GM12878 (cell line): ENCODE measurements around the gene INCA1. TPM values are rescaled to one million over a fixed set of nuclear protein-coding genes. Genes with fewer than 3 reads are reported as not detected.

Source experiments
- EZH2 ChIP-seq: IDR thresholded peaks from 2 replicates; pipeline ENCODE4 v1.6.1; 2012; ENCODE audit warnings: low read depth, mild to moderate bottlenecking, control low read depth, inconsistent platforms, low read length, borderline replicate concordance; ENCODE audit not compliant: control insufficient read depth
- JUND ChIP-seq: IDR thresholded peaks from 2 replicates; pipeline ENCODE4 v1.6.1; 2012; ENCODE audit warnings: low read depth, mild to moderate bottlenecking, low read length, improper control_type of control experiment, moderate library complexity
- KDM1A ChIP-seq: fragments of 200-600 bp; sonication (generic); IDR thresholded peaks from 2 replicates; pipeline ENCODE4 v1.6.1; 2016; ENCODE audit warnings: borderline replicate concordance
- KLF5 ChIP-seq: fragments of 450-650 bp; IDR thresholded peaks from 2 replicates; pipeline ENCODE4 v1.6.1; 2014; ENCODE audit warnings: mild to moderate bottlenecking; ENCODE audit not compliant: partially characterized antibody
- MTA3 ChIP-seq: IDR thresholded peaks from 2 replicates; pipeline ENCODE4 v1.6.1; 2012; ENCODE audit warnings: low read length, inconsistent platforms, borderline replicate concordance
- MXI1 ChIP-seq: fragments of 150-350 bp; IDR thresholded peaks from 2 replicates; pipeline ENCODE4 v1.6.1; 2011; ENCODE audit warnings: low read depth, mild to moderate bottlenecking, inconsistent platforms, low read length, improper control_type of control experiment
- PAX5 ChIP-seq: IDR thresholded peaks from 2 replicates; pipeline ENCODE4 v1.6.1; 2011; ENCODE audit warnings: low read depth, low read length, borderline replicate concordance
- PML ChIP-seq: IDR thresholded peaks from 2 replicates; pipeline ENCODE4 v1.6.1; 2012; ENCODE audit warnings: low read length, inconsistent platforms
- POLR2AphosphoS2 ChIP-seq: IDR thresholded peaks from 2 replicates; pipeline ENCODE4 v1.6.1; 2011; ENCODE audit warnings: low read depth, mild to moderate bottlenecking, low read length, improper control_type of control experiment, moderate library complexity
- RBBP5 ChIP-seq: fragments of 200-600 bp; sonication (generic); conservative IDR thresholded peaks from 2 replicates; pipeline ENCODE4 v1.6.1; 2016
- RCOR1 ChIP-seq: conservative IDR thresholded peaks from 2 replicates; pipeline ENCODE4 v1.6.1; 2012; ENCODE audit warnings: low read depth, low read length, improper control_type of control experiment
- RELA ChIP-seq: fragments of 450-650 bp; IDR thresholded peaks from 2 replicates; pipeline ENCODE4 v1.8.0; 2014; ENCODE audit warnings: borderline replicate concordance; ENCODE audit not compliant: partially characterized antibody
- SMAD1 ChIP-seq: fragments of 450-650 bp; IDR thresholded peaks from 2 replicates; pipeline ENCODE4 v1.6.1; 2018; ENCODE audit warnings: mild to moderate bottlenecking, low read depth; ENCODE audit not compliant: partially characterized antibody
- SMAD5 ChIP-seq: IDR thresholded peaks from 2 replicates; pipeline ENCODE4 v1.6.1; 2016; ENCODE audit warnings: antibody characterized with exemption, low read depth
- SREBF1 ChIP-seq: IDR thresholded peaks from 2 replicates; pipeline ENCODE4 v1.6.1; 2012; ENCODE audit warnings: mild to moderate bottlenecking, low read length
- SRF ChIP-seq, 2 experiments: IDR thresholded peaks; 2 replicates each; pipeline ENCODE4 v1.6.1; 2011; ENCODE audit warnings: low read depth in 2 of 2, low read length in 2 of 2, mild to moderate bottlenecking in 1 of 2, moderate library complexity in 1 of 2
- YBX1 ChIP-seq: fragments of 450-650 bp; IDR thresholded peaks from 2 replicates; pipeline ENCODE4 v1.6.1; 2016; ENCODE audit warnings: antibody characterized with exemption
- ZNF207 ChIP-seq: fragments of 450-650 bp; IDR thresholded peaks from 2 replicates; pipeline ENCODE4 v1.6.1; 2014; ENCODE audit warnings: antibody characterized with exemption, mild to moderate bottlenecking, borderline replicate concordance
- ZSCAN29 ChIP-seq: fragments of 450-650 bp; IDR thresholded peaks from 2 replicates; pipeline ENCODE4 v1.6.1; 2017; ENCODE audit warnings: mild to moderate bottlenecking, moderate library complexity
- polyA plus RNA-seq, 11 experiments: library from polyadenylated mRNA; depleted of rRNA in 4 of 11; unstranded in 6 of 11; stranded (reverse) in 5 of 11; fragments of >200 nt; fragmentation: Nextera tagmentation in 4 of 11; fragmentation: Illumina TruSeq in 1 of 11; extraction: Ambion mirVana in 4 of 11; extraction: Trizol in 1 of 11; gene quantifications; 1 replicate in 1 of 11; 2 replicates in 10 of 11; pipeline versions ENCODE4 v1.2.1 to v1.2.3, GENCODE V29; 2011 to 2016; ENCODE audit warnings: inconsistent platforms in 2 of 11, missing spikeins in 2 of 11, low read depth in 1 of 11
- total RNA-seq, 4 experiments: library from RNA; depleted of rRNA in 3 of 4; stranded (reverse); fragments of >200 nt in 3 of 4; fragmentation: Illumina TruSeq in 1 of 4; extraction: Trizol in 1 of 4; gene quantifications; 2 replicates each; pipeline versions ENCODE4 v1.2.1 to v1.2.3, GENCODE V29; 2013 to 2021
- TF ChIP-seq, protein P1 (sequence below): IDR thresholded peaks from 2 replicates; pipeline ENCODE4 v1.6.1; 2011; ENCODE audit warnings: mild to moderate bottlenecking, low read depth, low read length, moderate library complexity; ENCODE audit not compliant: insufficient replicate concordance
- TF ChIP-seq, protein P2 (sequence below): fragments of 450-650 bp; formaldehyde crosslinking; IDR thresholded peaks from 2 replicates; pipeline ENCODE4 v1.4.0; 2020; ENCODE audit warnings: mild to moderate bottlenecking, moderate library complexity
- TF ChIP-seq, protein P3 (sequence below), 3 experiments: IDR thresholded peaks in 2 of 3; conservative IDR thresholded peaks in 1 of 3; 2 replicates each; pipeline ENCODE4 v1.5.1; 2011; ENCODE audit warnings: low read depth in 3 of 3, low read length in 3 of 3, mild to moderate bottlenecking in 3 of 3, control low read depth in 2 of 3, moderate library complexity in 2 of 3, inconsistent platforms in 1 of 3, mixed read lengths in 1 of 3; ENCODE audit not compliant: control insufficient read depth in 2 of 3, insufficient read depth in 1 of 3; ENCODE audit errors: extremely low read depth in 1 of 3
- TF ChIP-seq, protein P4 (sequence below): IDR thresholded peaks from 2 replicates; pipeline ENCODE4 v1.6.1; 2011; ENCODE audit warnings: borderline replicate concordance, low read depth, mild to moderate bottlenecking, moderate library complexity, low read length; ENCODE audit not compliant: insufficient read depth, poor library complexity, severe bottlenecking

INCA1 gene
- total and polyA plus RNA-seq, 10 of the 15 experiments (the other 5 are each of a cell fraction or from before 2014, with no cell fraction given): 0.19 to 1.8 (median 0.45) TPM

DNA sequence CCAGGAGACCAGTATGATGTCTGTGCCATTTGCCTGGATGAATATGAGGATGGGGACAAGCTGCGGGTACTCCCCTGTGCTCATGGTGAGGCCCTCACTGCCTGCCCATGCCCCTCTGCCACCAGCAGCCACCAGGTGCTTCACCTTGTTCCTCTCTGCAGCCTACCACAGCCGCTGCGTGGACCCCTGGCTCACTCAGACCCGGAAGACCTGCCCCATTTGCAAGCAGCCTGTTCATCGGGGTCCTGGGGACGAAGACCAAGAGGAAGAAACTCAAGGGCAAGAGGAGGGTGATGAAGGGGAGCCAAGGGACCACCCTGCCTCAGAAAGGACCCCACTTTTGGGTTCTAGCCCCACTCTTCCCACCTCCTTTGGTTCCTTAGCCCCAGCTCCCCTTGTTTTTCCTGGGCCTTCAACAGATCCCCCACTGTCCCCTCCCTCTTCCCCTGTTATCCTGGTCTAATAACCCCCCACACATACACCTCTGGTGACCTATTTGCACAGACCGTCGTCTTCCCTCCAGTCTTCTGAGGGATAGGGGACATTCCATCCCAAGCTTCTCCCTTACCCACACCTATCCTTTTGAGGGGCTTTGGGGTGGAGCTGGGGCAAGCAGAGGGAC, 52.7 kb downstream of the INCA1 start (continued):
- TF ChIP-seq MTA3: no peak
- no peak for TF ChIP-seq RBBP5
- TF ChIP-seq EZH2: no peak
- TF ChIP-seq, protein P1, sequence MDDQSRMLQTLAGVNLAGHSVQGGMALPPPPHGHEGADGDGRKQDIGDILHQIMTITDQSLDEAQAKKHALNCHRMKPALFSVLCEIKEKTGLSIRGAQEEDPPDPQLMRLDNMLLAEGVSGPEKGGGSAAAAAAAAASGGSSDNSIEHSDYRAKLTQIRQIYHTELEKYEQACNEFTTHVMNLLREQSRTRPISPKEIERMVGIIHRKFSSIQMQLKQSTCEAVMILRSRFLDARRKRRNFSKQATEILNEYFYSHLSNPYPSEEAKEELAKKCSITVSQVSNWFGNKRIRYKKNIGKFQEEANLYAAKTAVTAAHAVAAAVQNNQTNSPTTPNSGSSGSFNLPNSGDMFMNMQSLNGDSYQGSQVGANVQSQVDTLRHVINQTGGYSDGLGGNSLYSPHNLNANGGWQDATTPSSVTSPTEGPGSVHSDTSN: peak; percentile 47
- TF ChIP-seq POLR2AphosphoS2: peak; percentile 23; the same call in 1 of the 2 replicates
- peak in 1 of 2 experiments; percentile 8; a peak in 1 of 4 replicates for TF ChIP-seq SRF (IDR thresholded peaks at IDR 0.05; ENCODE audit: low read depth in 2 of 2, low read length in 2 of 2)
- peak; percentile 34; the same call in 1 of the 2 replicates for TF ChIP-seq PAX5
- no peak for TF ChIP-seq SREBF1
- 0 out of 2 replicates have a peak, but pooled peaks have one; percentile 31 for TF ChIP-seq SMAD5
- TF ChIP-seq ZSCAN29: no peak
- TF ChIP-seq RCOR1: 0 out of 2 replicates have a peak, but pooled peaks have one; percentile 34
- no peak for TF ChIP-seq PML
- TF ChIP-seq SMAD1: peak; percentile 28
- TF ChIP-seq YBX1: no peak
- TF ChIP-seq, protein P2, sequence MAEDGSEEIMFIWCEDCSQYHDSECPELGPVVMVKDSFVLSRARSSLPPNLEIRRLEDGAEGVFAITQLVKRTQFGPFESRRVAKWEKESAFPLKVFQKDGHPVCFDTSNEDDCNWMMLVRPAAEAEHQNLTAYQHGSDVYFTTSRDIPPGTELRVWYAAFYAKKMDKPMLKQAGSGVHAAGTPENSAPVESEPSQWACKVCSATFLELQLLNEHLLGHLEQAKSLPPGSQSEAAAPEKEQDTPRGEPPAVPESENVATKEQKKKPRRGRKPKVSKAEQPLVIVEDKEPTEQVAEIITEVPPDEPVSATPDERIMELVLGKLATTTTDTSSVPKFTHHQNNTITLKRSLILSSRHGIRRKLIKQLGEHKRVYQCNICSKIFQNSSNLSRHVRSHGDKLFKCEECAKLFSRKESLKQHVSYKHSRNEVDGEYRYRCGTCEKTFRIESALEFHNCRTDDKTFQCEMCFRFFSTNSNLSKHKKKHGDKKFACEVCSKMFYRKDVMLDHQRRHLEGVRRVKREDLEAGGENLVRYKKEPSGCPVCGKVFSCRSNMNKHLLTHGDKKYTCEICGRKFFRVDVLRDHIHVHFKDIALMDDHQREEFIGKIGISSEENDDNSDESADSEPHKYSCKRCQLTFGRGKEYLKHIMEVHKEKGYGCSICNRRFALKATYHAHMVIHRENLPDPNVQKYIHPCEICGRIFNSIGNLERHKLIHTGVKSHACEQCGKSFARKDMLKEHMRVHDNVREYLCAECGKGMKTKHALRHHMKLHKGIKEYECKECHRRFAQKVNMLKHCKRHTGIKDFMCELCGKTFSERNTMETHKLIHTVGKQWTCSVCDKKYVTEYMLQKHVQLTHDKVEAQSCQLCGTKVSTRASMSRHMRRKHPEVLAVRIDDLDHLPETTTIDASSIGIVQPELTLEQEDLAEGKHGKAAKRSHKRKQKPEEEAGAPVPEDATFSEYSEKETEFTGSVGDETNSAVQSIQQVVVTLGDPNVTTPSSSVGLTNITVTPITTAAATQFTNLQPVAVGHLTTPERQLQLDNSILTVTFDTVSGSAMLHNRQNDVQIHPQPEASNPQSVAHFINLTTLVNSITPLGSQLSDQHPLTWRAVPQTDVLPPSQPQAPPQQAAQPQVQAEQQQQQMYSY (CRISPR knock-in tag): peak; percentile 10; the same call in 1 of the 2 replicates
- TF ChIP-seq RELA: no peak
- TF ChIP-seq ZNF207: peak; percentile 67; the same call in 1 of the 2 replicates
- TF ChIP-seq KLF5: peak; percentile 40
- no peak for TF ChIP-seq MXI1
- TF ChIP-seq KDM1A: no peak
- TF ChIP-seq, protein P3, sequence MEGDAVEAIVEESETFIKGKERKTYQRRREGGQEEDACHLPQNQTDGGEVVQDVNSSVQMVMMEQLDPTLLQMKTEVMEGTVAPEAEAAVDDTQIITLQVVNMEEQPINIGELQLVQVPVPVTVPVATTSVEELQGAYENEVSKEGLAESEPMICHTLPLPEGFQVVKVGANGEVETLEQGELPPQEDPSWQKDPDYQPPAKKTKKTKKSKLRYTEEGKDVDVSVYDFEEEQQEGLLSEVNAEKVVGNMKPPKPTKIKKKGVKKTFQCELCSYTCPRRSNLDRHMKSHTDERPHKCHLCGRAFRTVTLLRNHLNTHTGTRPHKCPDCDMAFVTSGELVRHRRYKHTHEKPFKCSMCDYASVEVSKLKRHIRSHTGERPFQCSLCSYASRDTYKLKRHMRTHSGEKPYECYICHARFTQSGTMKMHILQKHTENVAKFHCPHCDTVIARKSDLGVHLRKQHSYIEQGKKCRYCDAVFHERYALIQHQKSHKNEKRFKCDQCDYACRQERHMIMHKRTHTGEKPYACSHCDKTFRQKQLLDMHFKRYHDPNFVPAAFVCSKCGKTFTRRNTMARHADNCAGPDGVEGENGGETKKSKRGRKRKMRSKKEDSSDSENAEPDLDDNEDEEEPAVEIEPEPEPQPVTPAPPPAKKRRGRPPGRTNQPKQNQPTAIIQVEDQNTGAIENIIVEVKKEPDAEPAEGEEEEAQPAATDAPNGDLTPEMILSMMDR (IDR thresholded peaks at IDR 0.05 in 2 of 3, conservative IDR thresholded peaks at IDR 0.05 in 1 of 3; ENCODE audit: control insufficient read depth in 2 of 3, extremely low read depth in 1 of 3, insufficient read depth in 1 of 3, low read depth in 3 of 3, low read length in 3 of 3): no peak
- TF ChIP-seq, protein P4, sequence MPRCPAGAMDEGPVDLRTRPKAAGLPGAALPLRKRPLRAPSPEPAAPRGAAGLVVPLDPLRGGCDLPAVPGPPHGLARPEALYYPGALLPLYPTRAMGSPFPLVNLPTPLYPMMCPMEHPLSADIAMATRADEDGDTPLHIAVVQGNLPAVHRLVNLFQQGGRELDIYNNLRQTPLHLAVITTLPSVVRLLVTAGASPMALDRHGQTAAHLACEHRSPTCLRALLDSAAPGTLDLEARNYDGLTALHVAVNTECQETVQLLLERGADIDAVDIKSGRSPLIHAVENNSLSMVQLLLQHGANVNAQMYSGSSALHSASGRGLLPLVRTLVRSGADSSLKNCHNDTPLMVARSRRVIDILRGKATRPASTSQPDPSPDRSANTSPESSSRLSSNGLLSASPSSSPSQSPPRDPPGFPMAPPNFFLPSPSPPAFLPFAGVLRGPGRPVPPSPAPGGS: peak; percentile 93
- no peak for TF ChIP-seq JUND
